ENCODE data around the gene CEP78.

The CEP78 gene

GRCh38 chr9:78189001-78189400, 46.9 kb upstream of the CEP78 start:
- no peaks in the 10 kb centered on the region for H3K36me3 ChIP-seq (replicated peaks in 1 of 2; ENCODE audit: control insufficient read depth in 2 of 2, insufficient read depth in 2 of 2, low read length in 2 of 2)
- WGBS, 2 donors (ENCODE audit: extremely low coverage in 2 of 2, insufficient read length in 2 of 2, insufficient replicate concordance in 1 of 2), result no CpG with 5 or more reads among the region's 5 CpGs
- no peak overlapping the region for H3K23ac ChIP-seq (ENCODE audit: low read depth, low read length, poor library complexity)
- H2BK12ac ChIP-seq (ENCODE audit: low read length), result no peak overlapping the region
- no peak overlapping the region for H4K91ac ChIP-seq (ENCODE audit: low read depth, low read length, poor library complexity)
- peaks cover 0 to 2% of the 10 kb centered on the region in 2 donors for H3K4me1 ChIP-seq (ENCODE audit: control insufficient read depth in 2 of 2, insufficient read depth in 1 of 2, low read depth in 1 of 2, low read length in 2 of 2)
- no peak overlapping the region for H3K4me3 ChIP-seq (ENCODE audit: low read length in 2 of 2)
- H3K14ac ChIP-seq (ENCODE audit: low read length), result no peak overlapping the region
- H3K27ac ChIP-seq (replicated peaks; ENCODE audit: low read length), result no peak overlapping the region
- H4K8ac ChIP-seq (ENCODE audit: low read depth, low read length), result no peak overlapping the region
- H3K9ac ChIP-seq (ENCODE audit: low read depth, low read length, poor library complexity), result no peak overlapping the region
- no peak overlapping the region for H2BK120ac ChIP-seq (ENCODE audit: low read depth, low read length)
- H3K4ac ChIP-seq (ENCODE audit: low read length), result no peak overlapping the region
- no peak overlapping the region for H3K4me2 ChIP-seq (ENCODE audit: insufficient read depth, low read length, poor library complexity, severe bottlenecking)
- no peak overlapping the region for H2BK5ac ChIP-seq (ENCODE audit: low read length)
- H2AFZ ChIP-seq (ENCODE audit: low read length), result no peak overlapping the region
- H2BK15ac ChIP-seq (ENCODE audit: low read length), result no peak overlapping the region
- no peaks in the 10 kb centered on the region for H3K79me1 ChIP-seq (ENCODE audit: low read depth, low read length)
- peaks cover 0 to 1% (median 0%) of the 10 kb centered on the region in 3 experiments for H3K27me3 ChIP-seq (ENCODE audit: control insufficient read depth in 3 of 3, insufficient read depth in 3 of 3, low read depth in 1 of 3, low read length in 3 of 3)
- H2AK5ac ChIP-seq (ENCODE audit: low read depth, low read length), result no peak overlapping the region
- no peak for DNase-seq (ENCODE audit: low spot score)
- no peaks in the 10 kb centered on the region for H3K9me3 ChIP-seq (replicated peaks in 1 of 2; ENCODE audit: control insufficient read depth in 2 of 2, insufficient read depth in 1 of 2, low read depth in 1 of 2, low read length in 2 of 2)
- H3K18ac ChIP-seq (ENCODE audit: low read length), result no peak overlapping the region

GRCh38 chr9:78189461-78189860, 46.4 kb upstream of the CEP78 start:
- no peak for DNase-seq (ENCODE audit: low spot score)
- no peak overlapping the region for H2BK120ac ChIP-seq (ENCODE audit: low read depth, low read length)
- no CpG with 5 or more reads among the region's 5 CpGs for WGBS, 2 donors (ENCODE audit: extremely low coverage in 2 of 2, insufficient read length in 2 of 2, insufficient replicate concordance in 1 of 2)

GRCh38 chr9:78191931-78192330, 43.9 kb upstream of the CEP78 start:
- H3K4me2 ChIP-seq (ENCODE audit: insufficient read depth, low read length, poor library complexity, severe bottlenecking), result no peak overlapping the region
- H2BK5ac ChIP-seq (ENCODE audit: low read length), result no peak overlapping the region
- no peak overlapping the region for H2BK120ac ChIP-seq (ENCODE audit: low read depth, low read length)
- H3K14ac ChIP-seq (ENCODE audit: low read length), result no peak overlapping the region
- no peak overlapping the region for H4K91ac ChIP-seq (ENCODE audit: low read depth, low read length, poor library complexity)
- H3K4ac ChIP-seq (ENCODE audit: low read length), result no peak overlapping the region
- no peak overlapping the region for H3K27ac ChIP-seq (replicated peaks; ENCODE audit: low read length)
- H3K9me3 ChIP-seq (replicated peaks in 1 of 2; ENCODE audit: control insufficient read depth in 2 of 2, insufficient read depth in 1 of 2, low read depth in 1 of 2, low read length in 2 of 2), result no peaks in the 10 kb centered on the region
- peaks cover 0 to 1% (median 0%) of the 10 kb centered on the region in 3 experiments for H3K27me3 ChIP-seq (ENCODE audit: control insufficient read depth in 3 of 3, insufficient read depth in 3 of 3, low read depth in 1 of 3, low read length in 3 of 3)
- no peak overlapping the region for H2BK15ac ChIP-seq (ENCODE audit: low read length)
- H3K4me3 ChIP-seq (ENCODE audit: low read length in 2 of 2), result no peak overlapping the region
- no peaks in the 10 kb centered on the region for H3K79me1 ChIP-seq (ENCODE audit: low read depth, low read length)
- no peak overlapping the region for H2AK5ac ChIP-seq (ENCODE audit: low read depth, low read length)
- peaks cover 0 to 2% of the 10 kb centered on the region in 2 donors for H3K4me1 ChIP-seq (ENCODE audit: control insufficient read depth in 2 of 2, insufficient read depth in 1 of 2, low read depth in 1 of 2, low read length in 2 of 2)
- no peak overlapping the region for H4K8ac ChIP-seq (ENCODE audit: low read depth, low read length)
- no peak overlapping the region for H3K23ac ChIP-seq (ENCODE audit: low read depth, low read length, poor library complexity)
- H2BK12ac ChIP-seq (ENCODE audit: low read length), result no peak overlapping the region
- no peaks in the 10 kb centered on the region for H3K36me3 ChIP-seq (replicated peaks in 1 of 2; ENCODE audit: control insufficient read depth in 2 of 2, insufficient read depth in 2 of 2, low read length in 2 of 2)
- DNase-seq (ENCODE audit: low spot score), result no peak
- H3K9ac ChIP-seq (ENCODE audit: low read depth, low read length, poor library complexity), result no peak overlapping the region
- no peak overlapping the region for H2AFZ ChIP-seq (ENCODE audit: low read length)
- no peak overlapping the region for H3K18ac ChIP-seq (ENCODE audit: low read length)

More at GRCh38 chr9:78189461-78189860, 46.4 kb upstream of the CEP78 start:
- Histone ChIP-seq H2AK5ac (ENCODE audit: low read depth, low read length) (no peak overlapping the region), H2BK15ac (ENCODE audit: low read length) (no peak overlapping the region), H4K91ac (ENCODE audit: low read depth, low read length, poor library complexity) (no peak overlapping the region), H2AFZ (ENCODE audit: low read length) (no peak overlapping the region), H3K18ac (ENCODE audit: low read length) (no peak overlapping the region), H3K4ac (ENCODE audit: low read length) (no peak overlapping the region), H2BK5ac (ENCODE audit: low read length) (no peak overlapping the region), H3K14ac (ENCODE audit: low read length) (no peak overlapping the region), H3K4me3 (ENCODE audit: low read length in 2 of 2) (no peak overlapping the region), H3K9me3 (replicated peaks in 1 of 2; ENCODE audit: control insufficient read depth in 2 of 2, insufficient read depth in 1 of 2, low read depth in 1 of 2, low read length in 2 of 2) (no peaks in the 10 kb centered on the region), H3K36me3 (replicated peaks in 1 of 2; ENCODE audit: control insufficient read depth in 2 of 2, insufficient read depth in 2 of 2, low read length in 2 of 2) (no peaks in the 10 kb centered on the region), H3K9ac (ENCODE audit: low read depth, low read length, poor library complexity) (no peak overlapping the region), H3K79me1 (ENCODE audit: low read depth, low read length) (no peaks in the 10 kb centered on the region), H3K4me1 (ENCODE audit: control insufficient read depth in 2 of 2, insufficient read depth in 1 of 2, low read depth in 1 of 2, low read length in 2 of 2) (peaks cover 0 to 2% of the 10 kb centered on the region in 2 donors), H4K8ac (ENCODE audit: low read depth, low read length) (no peak overlapping the region), H2BK12ac (ENCODE audit: low read length) (no peak overlapping the region), H3K23ac (ENCODE audit: low read depth, low read length, poor library complexity) (no peak overlapping the region), H3K4me2 (ENCODE audit: insufficient read depth, low read length, poor library complexity, severe bottlenecking) (no peak overlapping the region), H3K27me3 (ENCODE audit: control insufficient read depth in 3 of 3, insufficient read depth in 3 of 3, low read depth in 1 of 3, low read length in 3 of 3) (peaks cover 0 to 1% (median 0%) of the 10 kb centered on the region in 3 experiments), H3K27ac (replicated peaks; ENCODE audit: low read length) (no peak overlapping the region)

- H3K18ac ChIP-seq (ENCODE audit: low read length), result no peak overlapping the region
- no peaks in the 10 kb centered on the region for H3K36me3 ChIP-seq (replicated peaks in 1 of 2; ENCODE audit: control insufficient read depth in 2 of 2, insufficient read depth in 2 of 2, low read length in 2 of 2)
- no peak overlapping the region for H2BK120ac ChIP-seq (ENCODE audit: low read depth, low read length)
- H3K4me1 ChIP-seq (ENCODE audit: control insufficient read depth in 2 of 2, insufficient read depth in 1 of 2, low read depth in 1 of 2, low read length in 2 of 2), result peaks cover 0 to 4% of the 10 kb centered on the region in 2 donors
- H2BK12ac ChIP-seq (ENCODE audit: low read length), result no peak overlapping the region
- no peak overlapping the region for H3K4ac ChIP-seq (ENCODE audit: low read length)
- H3K9me3 ChIP-seq (replicated peaks in 1 of 2; ENCODE audit: control insufficient read depth in 2 of 2, insufficient read depth in 1 of 2, low read depth in 1 of 2, low read length in 2 of 2), result no peaks in the 10 kb centered on the region
- no peak overlapping the region for H4K91ac ChIP-seq (ENCODE audit: low read depth, low read length, poor library complexity)
- no peak overlapping the region for H3K27ac ChIP-seq (replicated peaks; ENCODE audit: low read length)
- H4K8ac ChIP-seq (ENCODE audit: low read depth, low read length), result no peak overlapping the region
- H2BK5ac ChIP-seq (ENCODE audit: low read length), result no peak overlapping the region
- H3K14ac ChIP-seq (ENCODE audit: low read length), result no peak overlapping the region
- H3K27me3 ChIP-seq (ENCODE audit: control insufficient read depth in 3 of 3, insufficient read depth in 3 of 3, low read depth in 1 of 3, low read length in 3 of 3), result no peaks in the 10 kb centered on the region
- no peak for DNase-seq (ENCODE audit: low spot score)
- H2AK5ac ChIP-seq (ENCODE audit: low read depth, low read length), result no peak overlapping the region
- H3K79me1 ChIP-seq (ENCODE audit: low read depth, low read length), result no peaks in the 10 kb centered on the region
- WGBS, 2 donors (ENCODE audit: extremely low coverage in 2 of 2, insufficient read length in 2 of 2, insufficient replicate concordance in 1 of 2), result no CpG with 5 or more reads among the region's 1 CpG
- no peak overlapping the region for H3K4me2 ChIP-seq (ENCODE audit: insufficient read depth, low read length, poor library complexity, severe bottlenecking)
- H3K9ac ChIP-seq (ENCODE audit: low read depth, low read length, poor library complexity), result no peak overlapping the region
- H3K4me3 ChIP-seq (ENCODE audit: low read length in 2 of 2), result no peak overlapping the region
- H2AFZ ChIP-seq (ENCODE audit: low read length), result no peak overlapping the region
- H2BK15ac ChIP-seq (ENCODE audit: low read length), result no peak overlapping the region
- H3K23ac ChIP-seq (ENCODE audit: low read depth, low read length, poor library complexity), result no peak overlapping the region
Observed at GRCh38 chr9:78196258-78196657, 39.6 kb upstream of the CEP78 start.
